Fibroblast of skin of left quadriceps (primary cell): ENCODE data around the gene SAAL1.
A peak's percentile ranks its signal among the peaks of the same experiment; 100 is the strongest.
"Not testable (repeated sequence)": the region's sequence is repeated elsewhere in the genome, so short reads cannot be mapped to it uniquely, and the experiment has no call there.

ENCODE experiments used
- DNase-seq, 2 experiments: peaks; one replicate each; pipeline ENCODE4 v3.0.0-alpha.2; 2013; ENCODE audit warnings: low read depth in 2 of 2

Gene SAAL1, protein sequence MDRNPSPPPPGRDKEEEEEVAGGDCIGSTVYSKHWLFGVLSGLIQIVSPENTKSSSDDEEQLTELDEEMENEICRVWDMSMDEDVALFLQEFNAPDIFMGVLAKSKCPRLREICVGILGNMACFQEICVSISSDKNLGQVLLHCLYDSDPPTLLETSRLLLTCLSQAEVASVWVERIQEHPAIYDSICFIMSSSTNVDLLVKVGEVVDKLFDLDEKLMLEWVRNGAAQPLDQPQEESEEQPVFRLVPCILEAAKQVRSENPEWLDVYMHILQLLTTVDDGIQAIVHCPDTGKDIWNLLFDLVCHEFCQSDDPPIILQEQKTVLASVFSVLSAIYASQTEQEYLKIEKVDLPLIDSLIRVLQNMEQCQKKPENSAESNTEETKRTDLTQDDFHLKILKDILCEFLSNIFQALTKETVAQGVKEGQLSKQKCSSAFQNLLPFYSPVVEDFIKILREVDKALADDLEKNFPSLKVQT

GRCh38 chr11:18105802-18106574, at the start of gene SAAL1:
SAAL1 (minus strand) TSS chr11:18106082; CDS start chr11:18106041, 41 bp downstream.
- DNase-seq = peak; percentile 57 to 59

DNA sequence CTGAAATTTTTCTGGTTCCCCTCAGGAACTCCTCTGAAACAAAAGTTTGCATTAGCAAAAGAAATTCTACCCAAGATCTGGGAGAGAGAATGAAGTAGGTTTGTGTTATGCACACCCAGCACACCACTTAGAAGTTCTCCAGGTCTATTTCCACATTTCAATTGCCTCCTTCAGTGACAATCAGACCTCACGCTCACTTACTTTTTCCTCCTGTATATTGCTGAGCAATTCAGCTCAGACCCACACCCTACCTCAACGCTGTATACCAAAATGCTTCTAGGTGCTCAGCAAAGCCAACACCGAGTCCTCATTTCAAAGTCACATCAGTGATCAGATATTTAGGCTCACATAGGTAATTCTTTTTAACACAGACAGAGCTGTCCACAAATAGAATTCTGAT, 45.7 kb upstream of the SAAL1 start:
- DNase-seq = no peak

- DNase-seq = no peak
These were observed 40.0 kb upstream of the SAAL1 start for GRCh38 chr11:18145837-18146236.

- no peak for DNase-seq
These were observed 39.1 kb upstream of the SAAL1 start for GRCh38 chr11:18145025-18145424.

DNA sequence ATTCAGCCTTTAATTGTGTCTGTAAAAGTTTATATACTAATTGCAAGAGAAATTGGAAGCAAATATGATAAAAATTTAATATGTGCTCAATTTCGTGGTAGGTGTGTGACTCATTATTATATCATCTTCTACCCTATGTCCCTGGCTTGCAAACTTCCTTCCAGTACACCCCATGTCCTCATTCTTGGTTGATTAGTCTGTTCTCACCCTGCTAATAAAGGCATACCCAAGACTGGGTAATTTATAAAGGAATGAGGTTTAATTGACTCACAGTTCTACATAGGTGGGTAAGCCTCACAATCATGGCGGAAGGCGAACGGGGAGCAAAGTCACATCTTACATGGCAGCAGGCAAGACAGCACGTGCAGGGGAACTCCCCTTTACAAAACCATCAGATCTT, 38.4 kb upstream of the SAAL1 start:
- DNase-seq = no peak

GRCh38 chr11:18140145-18140544, 34.3 kb upstream of the SAAL1 start:
- DNase-seq = no peak

- no peak for DNase-seq
These were observed 31.4 kb upstream of the SAAL1 start for GRCh38 chr11:18137186-18137800.

DNA sequence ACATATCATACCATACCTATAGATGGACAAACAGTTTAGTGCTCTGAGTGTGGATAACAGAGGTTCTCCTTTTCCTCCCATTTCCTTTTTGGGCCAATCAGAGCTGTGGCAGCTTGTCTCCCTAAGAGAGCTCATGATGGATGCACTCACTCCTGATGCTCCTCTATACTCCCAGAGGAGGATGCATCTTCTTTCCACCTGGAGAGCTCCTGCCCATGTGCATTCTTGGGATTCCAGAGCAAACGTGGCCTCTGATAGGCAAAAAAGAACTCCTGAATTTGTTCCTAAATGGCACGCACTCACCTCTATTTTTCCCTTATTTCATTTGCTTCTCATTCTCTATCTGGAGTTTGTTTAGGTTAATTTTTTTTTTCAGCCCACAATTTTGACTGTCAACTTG, 29.4 kb upstream of the SAAL1 start:
- DNase-seq = no peak

DNA sequence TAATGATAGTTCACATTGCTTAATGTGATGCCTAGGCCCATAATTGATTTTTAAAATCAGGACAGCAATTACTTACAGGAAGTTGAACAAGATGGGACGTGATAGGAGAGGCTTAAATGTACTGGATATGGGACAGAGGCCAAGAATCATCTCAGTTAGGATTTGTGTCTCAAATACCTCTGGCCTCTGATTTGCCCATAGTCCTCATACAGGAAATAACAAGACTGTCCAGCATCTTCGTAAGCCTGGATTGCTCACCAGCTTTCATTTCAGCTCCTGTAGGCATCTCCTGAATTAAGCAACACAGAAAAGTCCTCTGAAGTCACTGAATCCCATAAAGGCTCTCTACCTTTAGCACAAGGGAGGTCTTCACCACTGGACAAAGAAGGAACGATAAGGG, 26.5 kb upstream of the SAAL1 start, which contains the start of gene MRGPRX3:
MRGPRX3 (plus strand) TSS at position 231 of the 400 bp plus-strand sequence. CDS start 4,632 bp downstream, outside the sequence.
- DNase-seq = no peak

- not testable (repeated sequence) for DNase-seq
These were observed 25.2 kb upstream of the SAAL1 start for GRCh38 chr11:18131115-18131514.

DNA sequence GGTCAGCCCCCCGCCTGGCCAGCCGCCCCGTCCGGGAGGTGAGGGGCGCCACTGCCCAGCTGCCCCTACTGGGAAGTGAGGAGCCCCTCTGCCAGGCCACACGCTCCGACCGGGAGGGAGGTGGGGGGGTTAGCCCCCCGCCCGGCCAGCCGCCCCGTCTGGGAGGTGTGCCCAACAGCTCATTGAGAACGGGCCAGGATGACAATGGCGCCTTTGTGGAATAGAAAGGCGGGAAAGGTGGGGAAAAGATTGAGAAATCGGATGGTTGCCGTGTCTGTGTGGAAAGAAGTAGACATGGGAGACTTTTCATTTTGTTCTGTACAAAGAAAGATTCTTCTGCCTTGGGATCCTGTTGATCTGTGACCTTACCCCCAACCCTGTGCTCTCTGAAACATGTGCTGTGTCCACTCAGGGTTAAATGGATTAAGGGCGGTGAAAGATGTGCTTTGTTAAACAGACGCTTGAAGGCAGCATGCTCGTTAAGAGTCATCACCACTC, 15.5 kb upstream of the SAAL1 start:
- not testable (repeated sequence) for DNase-seq

GRCh38 chr11:18115360-18116127, 9.7 kb upstream of the SAAL1 start:
- DNase-seq = peak; percentile 16 to 20

- no peak for DNase-seq
These were observed 5.1 kb upstream of the SAAL1 start for GRCh38 chr11:18111005-18111404.

GRCh38 chr11:18108254-18108653, 2.4 kb upstream of the SAAL1 start:
- DNase-seq = no peak

GRCh38 chr11:18106688-18107087, 806 bp upstream of the SAAL1 start:
- DNase-seq = peak in 1 of 2 experiments; percentile 7

- DNase-seq = no peak
These were observed 638 bp downstream of the SAAL1 start for GRCh38 chr11:18105086-18105801.

- no peak for DNase-seq
These were observed 4.8 kb downstream of the SAAL1 start for GRCh38 chr11:18100926-18101656.

DNA sequence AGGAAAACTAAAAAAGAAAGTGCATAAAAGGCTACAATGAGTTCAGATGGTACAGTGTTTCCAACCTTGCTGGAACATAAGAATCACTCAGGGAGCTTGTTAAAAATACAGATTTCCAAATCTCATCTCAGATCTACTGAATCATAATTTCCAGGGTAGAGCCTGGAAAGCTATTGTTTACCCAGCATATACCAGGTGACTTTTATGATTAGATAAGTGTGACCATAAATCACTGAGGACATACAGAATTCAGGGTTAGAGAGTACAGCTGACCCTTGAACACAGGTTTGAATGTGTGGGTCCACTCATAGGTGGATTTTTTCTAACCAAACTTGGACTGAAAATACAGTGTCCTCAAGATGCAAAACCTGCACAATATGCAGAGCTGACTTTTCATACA, 11.9 kb downstream of the SAAL1 start:
- no peak for DNase-seq

GRCh38 chr11:18091731-18092130, 14.2 kb downstream of the SAAL1 start:
- DNase-seq = no peak

- DNase-seq = no peak
These were observed 16.9 kb downstream of the SAAL1 start for GRCh38 chr11:18088966-18089365.
